ENCODE data around the gene IGSF3.
"Not testable (repeated sequence)": the region's sequence is repeated elsewhere in the genome, so short reads cannot be mapped to it uniquely, and the experiment has no call there.

Gene IGSF3

GRCh38 chr1:116657836-116658235 is 9.7 kb downstream of the IGSF3 start:
- not testable (repeated sequence) for DNase-seq

- DNase-seq = no peak
These were observed 13.2 kb downstream of the IGSF3 start for GRCh38 chr1:116654351-116654750.

- not testable (repeated sequence) for DNase-seq
These were observed 14.9 kb downstream of the IGSF3 start for GRCh38 chr1:116652598-116652997.

GRCh38 chr1:116650781-116651180 is 16.8 kb downstream of the IGSF3 start:
- not testable (repeated sequence) for DNase-seq

- not testable (repeated sequence) for DNase-seq
These were observed 18.5 kb downstream of the IGSF3 start for GRCh38 chr1:116649041-116649440.

GRCh38 chr1:116648325-116648724 is 19.2 kb downstream of the IGSF3 start:
- not testable (repeated sequence) for DNase-seq

- not testable (repeated sequence) for DNase-seq
These were observed 20.3 kb downstream of the IGSF3 start for GRCh38 chr1:116647186-116647585.

GRCh38 chr1:116646673-116647170 is 20.8 kb downstream of the IGSF3 start:
- DNase-seq = peak; percentile 21

GRCh38 chr1:116645802-116646672 is 21.5 kb downstream of the IGSF3 start:
- DNase-seq = not testable (repeated sequence)

GRCh38 chr1:116644993-116645392 is 22.5 kb downstream of the IGSF3 start:
- not testable (repeated sequence) for DNase-seq

GRCh38 chr1:116644096-116644495 is 23.4 kb downstream of the IGSF3 start:
- DNase-seq = not testable (repeated sequence)

- DNase-seq = not testable (repeated sequence)
These were observed 24.2 kb downstream of the IGSF3 start for GRCh38 chr1:116643281-116643751.

GRCh38 chr1:116642311-116643280 is 24.9 kb downstream of the IGSF3 start:
- DNase-seq = not testable (repeated sequence)

GRCh38 chr1:116637583-116637982 is 29.9 kb downstream of the IGSF3 start:
- DNase-seq = peak; percentile 16

- not testable (repeated sequence) for DNase-seq
These were observed 30.9 kb downstream of the IGSF3 start for GRCh38 chr1:116636584-116636983.

GRCh38 chr1:116634386-116634785 is 33.1 kb downstream of the IGSF3 start:
- DNase-seq = not testable (repeated sequence)

- DNase-seq = not testable (repeated sequence)
These were observed 35.3 kb downstream of the IGSF3 start for GRCh38 chr1:116631996-116632925.

- DNase-seq = not testable (repeated sequence)
These were observed 36.0 kb downstream of the IGSF3 start for GRCh38 chr1:116631554-116631953.

- not testable (repeated sequence) for DNase-seq
These were observed 37.5 kb downstream of the IGSF3 start for GRCh38 chr1:116630057-116630456.

- DNase-seq = not testable (repeated sequence)
These were observed 38.1 kb downstream of the IGSF3 start for GRCh38 chr1:116629441-116629840.

GRCh38 chr1:116628448-116628847 is 39.1 kb downstream of the IGSF3 start:
- peak; percentile 26 for DNase-seq

- not testable (repeated sequence) for DNase-seq
These were observed 40.2 kb downstream of the IGSF3 start for GRCh38 chr1:116627357-116627756.
